H1 (cell line): ENCODE results near the gene CA5A. TPM values are rescaled to one million over a fixed set of nuclear protein-coding genes. Genes with fewer than 3 reads are reported as not detected.

Source experiments
- BRCA1 ChIP-seq: IDR thresholded peaks from 2 replicates; pipeline ENCODE4 v1.6.1; 2012; ENCODE audit warnings: low read depth, low read length, improper control_type of control experiment
- GTF2F1 ChIP-seq: IDR thresholded peaks from 2 replicates; pipeline ENCODE4 v1.6.1; 2012; ENCODE audit warnings: low read depth, low read length, improper control_type of control experiment, borderline replicate concordance
- HDAC2 ChIP-seq, 2 experiments: fragments of 300-600 bp in 1 of 2; sonication (generic) in 1 of 2; IDR thresholded peaks; 2 replicates each; pipeline ENCODE4 v1.6.1; 2011 to 2012; ENCODE audit warnings: low read depth in 2 of 2, low read length in 2 of 2, mild to moderate bottlenecking in 2 of 2, moderate library complexity in 2 of 2, borderline replicate concordance in 1 of 2, inconsistent platforms in 1 of 2
- MAFK ChIP-seq: IDR thresholded peaks from 2 replicates; pipeline ENCODE4 v1.6.1; 2012; ENCODE audit warnings: low read depth, mild to moderate bottlenecking, improper control_type of control experiment, low read length
- POLR2AphosphoS5 ChIP-seq: IDR thresholded peaks from 2 replicates; pipeline ENCODE4 v1.6.1; 2011; ENCODE audit warnings: low read depth, low read length
- RXRA ChIP-seq: IDR thresholded peaks from 2 replicates; pipeline ENCODE4 v1.6.1; 2011; ENCODE audit warnings: low read depth, mild to moderate bottlenecking, low read length, moderate library complexity; ENCODE audit not compliant: insufficient read depth
- SP1 ChIP-seq: IDR thresholded peaks from 2 replicates; pipeline ENCODE4 v1.6.1; 2011; ENCODE audit warnings: low read depth, low read length
- polyA plus RNA-seq, 7 experiments: library from polyadenylated mRNA; depleted of rRNA in 3 of 7; stranded (reverse) in 5 of 7; unstranded in 2 of 7; fragments of >200 nt in 5 of 7; fragments of 200-250 nt in 2 of 7; gene quantifications; 1 replicate in 5 of 7; 2 replicates in 1 of 7; 4 replicates in 1 of 7; pipeline versions ENCODE4 v1.2.1 to v1.2.3, GENCODE V29; 2011 to 2013; ENCODE audit warnings: missing spikeins in 2 of 7, mixed read lengths in 2 of 7
- total RNA-seq: library from RNA; stranded (reverse); fragmentation: NEBNext Ultra II Directional; extraction: Animal tissue kit (Norgen Biotek cat#: 25700); gene quantifications from 2 replicates; pipeline ENCODE4 v1.2.1, GENCODE V29; 2021

CA5A gene
- total and polyA plus RNA-seq, 2 of the 8 experiments (the other 6 are each of a cell fraction or from before 2014, with no cell fraction given): not detected

- TF ChIP-seq HDAC2 (IDR thresholded peaks at IDR 0.05; ENCODE audit: borderline replicate concordance in 1 of 2, low read depth in 2 of 2, low read length in 2 of 2) (no peak), SP1 (no peak), GTF2F1 (no peak), POLR2AphosphoS5 (no peak), BRCA1 (no peak), MAFK (no peak), RXRA (no peak)
- TF ChIP-seq, all 59 proteins: peak for 0
Observed at GRCh38 chr16:87952751-87953150, 16.4 kb upstream of the CA5A start (continued).
